Activated effector memory CD4-positive, alpha-beta T cell treated with anti-CD3 and anti-CD28 coated beads, Interleukin-2, amount 50 U/mL, for 16 hours (primary cell): ENCODE results near the gene NOTCH3.
A peak's percentile ranks its signal among the peaks of the same experiment; 100 is the strongest.

Experiments used
- DNase-seq: peaks from one replicate; pipeline ENCODE4 v3.0.0-alpha.2; 2020

NOTCH3 gene

DNA sequence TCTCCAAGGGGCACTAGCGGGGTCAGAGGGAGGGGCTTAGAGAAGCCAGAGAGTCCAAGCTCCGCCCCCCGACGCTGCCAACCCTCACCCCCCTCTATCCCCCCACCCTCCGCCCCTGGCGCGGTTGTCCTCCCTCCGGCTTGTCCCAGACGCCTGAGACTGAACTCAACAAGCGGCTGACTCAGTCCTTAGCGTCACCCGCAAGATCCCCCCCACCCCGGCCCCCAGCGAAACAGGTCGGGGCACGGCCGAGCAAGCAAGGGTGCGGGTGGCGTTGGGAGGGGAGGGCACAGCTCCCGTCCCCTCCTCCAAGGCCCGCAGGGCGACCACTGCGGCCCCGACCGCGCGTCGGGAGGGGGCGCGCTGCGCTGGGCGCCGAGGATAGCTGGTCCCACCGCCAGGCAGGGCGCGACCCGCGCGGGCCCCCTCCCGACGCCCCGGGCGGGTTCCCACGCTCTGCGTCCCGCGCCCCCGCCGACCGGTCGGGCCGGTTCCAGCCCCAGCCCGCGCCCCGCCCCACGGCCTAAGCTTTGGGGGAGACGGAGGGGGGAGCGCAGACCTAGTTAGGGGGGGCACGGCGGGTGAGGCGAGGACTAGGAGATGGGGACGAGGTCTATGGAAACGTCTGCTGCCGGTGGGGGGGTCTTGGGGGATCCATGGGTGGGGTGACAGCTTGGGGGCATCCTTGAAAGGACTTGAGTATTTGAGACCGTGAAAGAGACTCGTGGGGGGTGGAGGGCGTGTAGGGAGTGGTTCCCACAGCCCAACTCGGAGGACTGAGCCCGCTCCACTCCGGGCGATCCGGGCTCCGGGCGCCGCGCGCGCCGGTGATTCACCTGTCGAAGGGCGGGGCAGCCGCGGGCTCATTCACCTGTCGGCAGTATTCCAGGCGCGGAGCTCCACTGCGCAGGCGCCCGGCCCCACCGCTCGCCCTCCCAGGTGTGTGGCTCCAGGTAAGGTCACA is 5.1 kb downstream of the NOTCH3 start:
- no peak for DNase-seq

DNA sequence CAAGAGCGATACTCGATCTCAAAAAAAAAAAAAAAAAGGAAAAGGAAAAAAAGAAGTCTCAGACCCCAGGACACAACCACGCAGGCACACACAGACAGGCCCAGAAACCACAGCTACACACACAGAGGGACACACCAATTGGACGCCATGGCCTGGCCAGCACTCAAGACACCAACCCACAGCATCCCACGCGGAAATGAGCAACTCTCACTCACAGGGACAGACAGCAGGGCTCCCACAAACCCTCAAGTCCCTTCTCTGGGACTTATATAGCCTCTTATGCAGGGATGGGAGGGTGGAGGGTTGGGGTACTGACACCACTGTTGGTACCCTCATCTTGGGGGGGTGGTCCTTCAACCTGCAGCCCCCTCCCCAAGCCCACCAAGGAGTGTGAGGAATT is 5.9 kb downstream of the NOTCH3 start:
- DNase-seq = no peak

DNA sequence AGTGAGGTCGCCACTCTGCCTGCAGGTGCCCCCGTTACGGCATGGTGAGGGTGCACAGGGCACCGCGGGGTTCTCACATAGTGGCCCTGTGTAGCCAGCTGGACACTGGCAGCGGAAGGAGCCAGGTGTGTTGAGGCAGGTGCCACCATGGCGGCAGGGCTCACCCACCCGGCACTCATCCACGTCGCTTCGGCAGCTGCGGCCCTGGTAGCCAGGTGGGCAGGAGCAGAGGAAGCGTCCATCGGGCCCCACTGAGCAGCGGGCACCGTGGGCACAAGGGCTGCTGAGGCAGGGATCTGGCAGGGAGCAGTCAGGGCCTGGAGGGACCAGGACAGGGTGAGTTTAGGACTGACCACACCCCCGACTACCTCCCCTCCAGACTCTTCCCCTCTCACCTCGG is 8.8 kb downstream of the NOTCH3 start:
- no peak for DNase-seq

DNA sequence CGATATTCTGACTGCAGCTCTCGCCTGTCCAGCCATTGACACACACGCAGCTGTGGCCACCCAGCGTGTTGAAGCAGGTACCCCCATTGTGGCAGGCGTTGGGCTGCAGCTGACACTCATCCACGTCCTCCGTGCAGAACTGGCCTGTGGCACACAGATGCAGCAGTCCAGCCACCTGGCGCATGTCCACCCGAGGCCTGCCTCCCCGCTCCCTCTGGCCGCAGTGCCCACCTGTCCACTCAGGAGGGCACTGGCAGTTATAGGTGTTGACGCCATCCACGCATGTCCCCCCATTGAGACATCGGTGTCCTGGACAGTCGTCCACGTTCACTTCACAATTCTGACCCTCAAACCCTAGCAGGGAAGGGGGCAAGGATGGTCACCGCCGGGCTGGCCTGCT is 9.3 kb downstream of the NOTCH3 start:
- DNase-seq = no peak

DNA sequence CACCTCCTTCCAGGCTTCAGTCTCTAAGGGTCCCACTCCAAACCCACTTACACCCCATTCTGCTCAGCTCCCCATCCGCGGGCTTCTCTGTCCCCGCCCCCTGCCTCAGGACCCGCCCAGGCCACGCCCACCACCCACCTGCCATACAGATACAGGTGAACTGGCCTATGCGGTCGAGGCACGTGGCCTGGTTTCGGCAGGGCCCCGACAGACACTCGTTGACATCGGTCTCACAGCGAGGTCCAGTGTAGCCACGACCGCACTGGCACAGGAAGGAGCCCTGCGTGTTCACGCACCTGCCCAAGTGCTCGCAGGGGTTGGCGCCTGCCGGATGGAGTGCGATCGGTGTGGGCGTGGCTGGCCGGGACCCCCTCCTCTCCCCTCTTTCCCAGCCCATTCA is 11.9 kb downstream of the NOTCH3 start:
- DNase-seq = no peak

DNA sequence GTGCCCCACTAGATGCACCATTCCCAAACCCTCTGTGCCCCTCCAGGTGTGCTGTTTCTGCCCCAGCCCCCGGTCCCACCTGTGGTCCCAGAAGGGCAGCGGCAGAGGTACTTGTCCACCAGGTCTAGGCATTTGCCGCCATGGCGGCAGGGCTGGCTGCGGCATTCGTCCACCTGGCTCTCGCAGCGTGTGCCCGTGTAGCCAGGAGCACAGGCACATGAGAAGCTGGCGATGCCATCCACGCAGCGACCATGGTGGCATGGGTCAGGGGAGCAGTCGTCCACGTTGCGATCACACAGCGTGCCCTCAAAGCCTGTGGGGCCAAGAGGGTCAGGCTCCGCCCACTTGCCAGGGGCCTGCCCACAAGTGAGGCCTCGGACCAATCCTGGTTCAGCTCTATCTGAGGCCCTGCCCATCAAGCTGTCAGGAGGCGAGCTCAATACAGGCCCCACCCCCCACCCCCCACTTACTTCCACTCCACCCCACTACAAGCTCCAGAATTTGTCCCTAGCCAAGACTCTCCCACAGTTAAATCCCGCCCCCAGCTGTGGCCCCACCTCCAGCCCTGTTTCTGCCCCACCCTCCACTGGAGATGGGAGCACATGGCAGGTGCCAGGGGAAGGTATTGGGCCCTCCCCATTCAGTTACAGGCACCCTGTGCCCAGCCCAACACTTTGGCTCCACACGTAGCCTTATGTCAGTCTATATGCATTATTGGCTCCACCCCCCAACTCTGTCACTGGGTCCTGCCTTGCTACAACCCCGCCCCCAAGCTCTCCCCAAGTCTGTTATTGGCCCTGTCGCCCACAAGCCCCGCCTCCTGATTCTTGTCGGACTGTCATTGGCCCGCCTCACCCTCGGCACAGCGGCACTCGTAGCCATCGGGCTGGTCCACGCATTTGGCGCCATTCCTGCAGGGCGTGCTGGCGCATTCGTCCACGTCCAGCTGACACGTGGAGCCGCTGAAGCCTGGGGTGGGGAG is 13.5 kb downstream of the NOTCH3 start:
- DNase-seq = no peak

DNA sequence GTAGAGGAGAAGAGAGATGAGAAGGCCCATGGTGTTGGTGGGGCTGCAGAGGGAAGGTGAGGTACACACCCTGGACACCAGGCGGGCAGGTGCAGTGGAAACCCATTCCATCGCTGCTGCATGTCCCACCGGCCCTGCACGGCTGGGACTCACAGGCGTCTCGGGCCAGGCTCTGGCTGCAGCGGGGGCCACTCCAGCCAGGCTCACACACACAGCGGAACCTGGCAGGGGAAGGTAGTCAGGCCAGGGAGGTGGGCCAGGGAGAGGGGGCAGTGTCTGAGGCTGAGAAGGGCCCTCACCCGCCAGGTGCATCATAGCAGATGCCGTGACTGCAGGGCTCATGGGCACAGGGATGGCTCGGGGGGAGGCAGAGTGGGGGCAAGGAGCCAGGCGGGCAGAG is 15.6 kb downstream of the NOTCH3 start:
- no peak for DNase-seq

DNA sequence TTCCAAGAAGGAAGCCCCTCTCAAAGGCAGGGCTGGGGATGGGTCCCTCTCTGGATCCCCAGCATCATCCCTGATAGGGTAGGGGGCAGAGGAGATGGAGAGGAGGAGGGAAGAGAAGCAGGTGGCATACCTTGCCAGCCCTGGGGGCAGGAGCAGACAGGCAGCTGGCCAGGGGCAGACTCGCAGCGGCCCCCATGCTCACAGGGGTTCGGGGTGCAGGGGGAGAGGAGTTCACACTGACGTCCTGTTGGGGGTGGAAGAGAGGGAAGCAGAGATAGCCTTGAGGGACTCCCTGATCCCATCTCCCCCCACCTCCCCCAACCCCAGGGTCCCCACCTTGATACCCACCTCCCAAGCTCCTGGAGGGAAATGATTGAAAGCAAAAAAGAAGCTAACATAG is 16.0 kb downstream of the NOTCH3 start:
- no peak for DNase-seq

DNA sequence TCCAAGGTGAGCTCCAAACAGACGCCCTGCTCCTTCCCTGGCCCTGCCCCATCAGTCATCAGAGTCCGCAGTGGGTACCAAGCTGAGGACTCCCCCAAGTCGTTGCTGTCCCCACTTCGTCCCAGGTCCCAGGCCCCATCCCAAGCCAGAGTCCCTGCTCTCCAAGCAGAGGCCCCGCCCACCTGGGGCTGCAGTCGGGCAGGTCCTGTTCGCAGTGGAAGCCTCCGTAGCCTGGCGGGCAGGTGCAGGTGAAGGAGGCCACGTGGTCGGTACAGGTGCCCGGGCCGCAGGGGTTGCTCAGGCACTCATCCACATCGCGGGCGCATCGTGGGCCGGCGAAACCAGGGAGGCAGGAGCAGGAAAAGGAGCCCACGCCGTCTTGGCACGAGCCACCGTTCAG is 19.4 kb downstream of the NOTCH3 start:
- no peak for DNase-seq

DNA sequence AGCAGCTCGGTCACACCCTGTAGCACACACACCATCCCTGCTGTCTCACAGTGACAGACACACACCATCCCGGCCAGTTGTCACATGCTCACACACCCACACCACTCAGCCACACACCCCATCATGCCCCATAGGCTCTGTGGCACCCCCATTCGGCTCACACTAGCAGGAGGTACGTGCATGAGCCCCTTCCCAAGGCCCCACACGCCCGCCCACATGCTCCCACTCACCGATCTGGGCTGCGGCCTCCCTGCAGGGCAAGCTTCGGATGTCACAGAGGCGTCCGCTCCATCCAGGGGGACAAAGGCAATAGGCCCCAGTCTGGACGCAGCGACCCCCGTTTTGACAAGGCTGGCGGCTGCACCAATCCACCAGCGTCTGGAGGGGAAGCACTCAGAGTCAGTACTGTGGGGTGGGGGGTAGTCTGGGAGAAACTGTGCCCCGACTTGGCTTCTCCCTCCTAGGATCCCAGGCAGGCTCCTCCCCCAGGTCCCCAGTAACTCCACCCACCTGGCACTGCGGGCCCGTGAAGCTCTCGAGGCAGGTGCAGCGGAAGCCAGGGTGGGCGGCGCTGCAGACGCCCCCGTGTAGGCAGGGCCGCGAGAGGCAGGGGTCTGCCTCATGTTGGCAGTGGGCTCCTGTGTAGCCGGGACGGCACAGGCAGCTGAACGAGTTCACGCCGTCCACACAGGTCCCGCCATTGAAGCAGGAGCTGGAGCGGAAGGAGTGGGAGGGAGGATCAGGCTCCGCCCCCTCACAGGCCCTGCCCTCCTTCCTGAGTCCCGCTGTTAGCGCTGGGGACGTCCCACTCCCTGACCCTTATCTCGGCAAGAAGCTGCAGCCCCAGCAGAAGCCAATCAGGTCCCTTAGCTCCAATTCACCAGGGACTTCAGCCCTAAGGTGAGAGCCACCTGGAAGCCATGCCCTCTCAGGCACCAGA is 20.1 kb downstream of the NOTCH3 start:
- DNase-seq = no peak

DNA sequence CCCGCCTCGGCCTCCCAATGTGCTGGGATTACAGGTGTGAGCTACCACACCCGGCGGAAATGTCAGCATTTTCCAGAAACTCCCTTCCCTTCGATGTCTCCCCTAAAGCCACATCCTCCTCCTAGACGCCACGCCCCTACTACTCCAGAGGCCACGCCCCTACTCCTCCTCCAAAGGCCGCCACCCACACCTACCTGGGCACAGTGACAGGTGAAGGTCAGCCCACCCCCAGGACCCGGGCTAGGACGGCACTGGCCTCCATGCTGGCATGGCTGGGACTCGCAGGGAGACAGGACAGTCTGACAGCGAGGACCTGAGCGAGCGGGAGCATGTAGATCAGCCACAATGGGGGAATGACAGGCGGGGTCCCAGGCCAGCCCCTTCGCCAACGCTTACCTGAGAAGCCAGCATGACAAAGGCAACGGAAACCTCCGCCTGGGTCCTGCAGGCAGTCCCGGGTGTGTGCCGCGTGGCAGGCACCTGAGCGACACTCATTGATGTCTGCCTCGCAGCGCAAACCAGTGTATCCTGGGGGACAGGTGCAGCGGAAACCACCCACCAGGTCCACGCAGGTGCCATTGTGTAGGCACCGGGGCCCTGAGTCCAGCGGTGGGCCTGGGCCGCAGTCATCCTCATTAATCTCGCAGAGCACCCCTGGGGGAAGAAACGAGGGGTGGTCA is 22.0 kb downstream of the NOTCH3 start:
- DNase-seq = no peak

DNA sequence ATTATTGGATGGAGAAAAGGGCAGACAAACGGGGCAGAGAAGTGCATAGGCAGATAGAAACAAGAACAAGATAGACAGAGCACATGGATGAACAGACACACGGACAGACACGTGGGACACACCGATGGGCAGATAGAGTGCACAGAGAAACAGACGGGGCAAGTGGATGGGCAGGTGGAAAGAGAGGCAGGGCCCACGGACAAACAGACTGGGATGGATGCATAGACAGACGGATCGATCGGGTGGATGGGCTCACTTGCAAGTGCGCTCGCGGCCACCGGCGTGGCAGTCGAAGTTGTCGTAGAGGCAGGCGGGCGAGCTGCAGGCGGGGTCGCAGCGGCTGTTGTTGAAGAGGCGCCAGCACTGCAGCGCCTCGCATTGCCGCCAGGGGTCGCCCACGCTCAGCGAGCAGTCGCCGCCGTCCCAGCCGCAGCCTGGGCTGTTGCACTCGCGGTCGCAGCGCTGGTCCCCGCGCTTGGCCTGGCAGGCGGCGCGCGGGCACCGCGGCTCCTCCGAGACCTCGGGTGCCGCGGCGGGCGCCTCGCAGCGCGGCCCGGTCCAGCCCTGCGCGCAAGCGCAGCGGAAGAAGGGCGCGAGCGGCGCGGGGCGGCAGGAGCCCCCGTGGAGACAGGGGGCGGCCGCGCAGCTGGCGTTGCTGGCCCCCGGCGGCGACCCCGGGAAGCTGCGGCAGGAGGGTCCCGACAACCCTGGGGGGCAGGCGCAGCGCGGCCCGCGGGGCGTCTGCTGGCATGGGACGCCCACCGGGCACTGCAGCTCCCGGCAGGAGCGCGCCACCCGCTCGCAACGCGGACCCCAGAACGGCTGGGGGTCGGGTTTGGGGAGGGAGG is 23.3 kb downstream of the NOTCH3 start:
- DNase-seq = peak; percentile 93

DNA sequence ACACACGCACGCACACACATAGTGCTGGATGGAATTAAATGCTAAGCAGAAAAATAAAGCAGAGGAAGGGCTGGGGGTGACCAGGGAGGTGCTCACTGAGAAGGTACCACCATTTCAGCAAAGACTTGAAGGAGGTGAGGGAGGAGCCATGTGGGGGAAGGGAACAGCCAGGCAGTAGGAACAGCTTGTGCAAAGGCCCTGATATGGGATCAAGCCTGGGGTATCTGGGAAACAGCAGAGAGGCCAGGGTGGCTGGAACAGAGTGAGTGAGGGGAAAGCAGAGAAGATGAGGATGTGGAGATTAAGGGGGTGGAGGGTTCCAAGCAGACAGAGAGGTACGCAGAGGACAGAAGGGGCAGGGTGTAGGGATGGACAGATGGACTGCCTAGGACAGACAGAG is 25.2 kb downstream of the NOTCH3 start:
- DNase-seq = no peak

DNA sequence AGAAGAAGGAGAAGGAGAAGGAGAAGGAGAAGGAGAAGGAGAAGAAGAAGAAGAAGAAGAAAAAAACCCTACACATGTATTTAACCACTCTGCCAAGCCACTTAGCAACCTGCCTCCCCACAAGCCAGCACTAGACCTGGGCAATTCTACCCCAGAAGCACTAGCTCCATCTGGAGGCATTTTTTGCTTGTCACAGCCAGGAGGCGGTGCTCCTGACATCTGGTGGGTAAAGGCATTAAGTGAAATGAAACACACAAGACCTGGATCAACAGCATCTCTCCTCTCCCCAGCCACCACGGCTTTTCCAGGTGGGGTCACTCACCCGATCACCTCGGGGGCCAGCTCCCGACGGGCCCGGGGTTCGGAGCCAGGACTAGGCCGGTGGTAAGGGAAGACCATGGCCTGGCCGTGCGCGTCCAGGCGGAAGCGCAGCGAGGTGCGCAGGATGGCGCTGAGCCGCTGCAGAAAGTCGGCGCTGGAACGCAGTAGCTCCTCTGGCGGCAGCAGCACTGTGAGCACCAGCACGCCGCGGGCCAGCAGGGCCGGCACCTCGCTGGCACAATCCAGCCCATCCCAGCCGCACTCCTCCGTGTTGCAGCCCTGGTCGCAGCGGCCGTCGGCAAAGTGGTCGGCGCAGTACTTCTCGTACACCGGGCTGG is 26.9 kb downstream of the NOTCH3 start:
- no peak for DNase-seq

DNA sequence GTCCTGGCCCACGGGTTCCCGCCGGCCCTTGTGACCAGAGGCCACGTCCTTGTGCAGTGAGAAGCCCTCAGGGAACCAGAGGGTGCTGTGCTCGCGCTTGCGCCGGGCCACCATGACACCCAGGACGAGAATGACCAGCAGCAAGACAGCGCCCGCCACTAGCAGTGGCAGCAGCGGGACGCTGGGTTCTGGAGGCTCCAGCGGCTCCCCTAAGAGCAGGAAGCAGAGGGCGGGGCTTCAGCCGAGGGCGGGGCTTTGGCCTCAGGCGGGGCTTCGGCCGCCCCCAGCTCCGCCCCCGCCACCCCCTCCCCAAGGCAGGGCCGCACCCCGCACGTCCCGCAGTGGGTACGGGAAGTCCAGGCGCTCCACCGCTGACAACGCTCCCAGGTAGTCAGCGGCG is 30.4 kb downstream of the NOTCH3 start:
- DNase-seq = no peak

DNA sequence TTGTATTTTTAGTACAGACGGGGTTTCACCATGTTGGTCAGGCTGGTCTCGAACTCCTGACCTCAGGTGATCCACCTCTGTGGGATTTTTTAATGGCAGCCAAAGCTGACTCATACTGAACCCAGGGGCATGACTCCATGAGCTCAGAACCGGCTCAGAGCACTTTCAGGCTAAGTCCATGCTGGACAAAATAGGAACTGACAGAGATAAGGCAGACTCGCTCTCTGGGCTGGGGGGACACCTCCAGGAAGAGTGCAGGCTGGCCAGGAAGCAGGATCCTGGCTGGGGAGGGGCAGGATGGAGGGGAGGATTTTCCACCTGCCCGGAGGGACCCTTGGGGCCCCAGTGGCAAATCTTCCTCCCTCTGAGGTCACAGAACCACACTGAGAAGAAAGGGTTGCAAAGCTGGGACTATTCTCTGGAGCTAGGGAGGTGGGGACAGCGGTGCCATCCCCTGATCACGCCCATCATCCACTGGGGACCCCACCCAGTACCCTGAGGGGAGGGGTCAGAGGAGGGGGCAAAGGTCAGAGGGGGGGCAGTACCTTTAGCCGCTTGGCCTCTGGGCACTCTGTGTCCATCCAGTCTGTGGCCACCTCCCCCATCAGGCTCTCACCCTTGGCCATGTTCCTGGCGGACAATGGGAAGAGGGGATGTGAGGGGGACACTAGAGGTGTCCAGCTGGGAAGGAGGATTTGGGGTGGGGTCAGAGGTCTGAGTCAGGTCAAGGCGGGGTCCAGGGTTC is 31.1 kb downstream of the NOTCH3 start:
- no peak for DNase-seq

DNA sequence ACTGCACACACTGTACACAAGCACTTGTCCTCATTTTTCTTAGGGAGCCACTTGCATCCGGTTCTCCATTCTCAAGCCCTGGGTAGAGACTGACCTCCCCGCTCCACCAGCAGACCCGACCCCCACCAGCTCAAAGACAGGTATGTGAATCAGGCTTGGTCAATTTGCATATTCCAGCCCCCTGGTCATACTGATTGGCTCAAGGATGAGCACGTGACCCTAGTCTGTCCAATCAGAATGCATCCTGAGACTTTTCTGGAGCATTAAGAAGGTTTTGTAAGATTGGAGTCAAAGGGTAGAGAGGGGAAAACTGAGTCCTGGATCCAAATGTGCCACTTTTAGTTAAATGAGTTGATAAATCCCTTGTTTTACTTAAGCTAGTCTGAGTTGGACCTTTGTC is 34.1 kb downstream of the NOTCH3 start:
- no peak for DNase-seq

DNA sequence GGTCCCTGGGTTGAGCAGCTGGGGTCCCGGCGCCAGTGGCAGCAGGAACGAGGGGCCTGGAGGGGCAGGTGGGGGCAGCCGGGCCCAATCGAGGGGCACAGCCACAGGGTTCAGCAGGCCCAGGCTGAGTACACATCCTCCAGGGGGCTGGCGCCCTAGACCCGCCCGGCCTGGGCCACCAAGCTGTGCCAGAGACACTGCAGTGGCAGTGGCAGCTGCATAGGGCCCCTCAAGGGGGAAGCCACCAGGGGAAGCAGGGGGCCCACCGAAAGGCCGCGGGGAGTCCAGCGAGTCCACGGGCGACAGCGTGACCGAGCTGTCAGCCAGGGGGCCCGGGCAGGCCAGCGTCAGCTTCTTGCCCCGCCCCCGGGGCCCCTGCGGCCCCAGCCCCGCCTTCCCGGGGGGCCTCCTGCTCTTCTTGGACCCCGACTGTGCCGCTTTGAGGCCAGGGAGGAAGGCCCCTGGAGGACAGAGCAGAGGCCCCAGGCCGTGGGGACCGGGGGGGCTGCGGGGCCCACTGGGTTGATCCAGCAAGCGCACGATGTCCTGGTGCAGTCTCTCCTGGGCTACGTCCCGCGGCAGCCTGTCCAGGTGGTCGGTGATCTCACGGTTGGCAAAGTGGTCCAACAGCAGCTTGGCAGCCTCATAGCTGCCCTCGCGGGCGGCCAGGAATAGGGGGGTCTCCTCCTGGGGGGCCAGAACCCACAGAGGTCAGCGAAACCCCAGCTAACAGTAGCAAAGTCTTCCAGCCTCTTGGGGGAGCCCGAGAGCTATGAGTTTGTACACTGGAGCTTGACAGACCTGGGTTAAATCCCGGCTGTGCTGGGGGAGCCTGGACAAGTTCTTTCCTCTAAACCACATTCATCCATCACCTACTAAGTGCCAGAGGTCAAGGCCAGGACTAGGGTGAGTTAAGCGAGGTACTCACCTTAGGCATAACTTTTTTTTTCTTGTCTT is 39.5 kb downstream of the NOTCH3 start:
- no peak for DNase-seq
